Amniotic stem cell (primary cell): ENCODE results near the gene RBP5.

ENCODE experiments used
- DNase-seq: peaks from one replicate; lab custom pipeline; 2025; lab: John Stamatoyannopoulos, UW

Gene RBP5

GRCh38 chr12:7073946-7074345 lies 54.7 kb downstream of the RBP5 start:
- DNase-seq: no peak
